GM21723 (cell line): ENCODE data around the gene FSCN2.
"Not testable (repeated sequence)": the region's sequence is repeated elsewhere in the genome, so short reads cannot be mapped to it uniquely, and the experiment has no call there.

Experiments used
- ATAC-seq: cut with Tn5 transposase; IDR thresholded peaks from one replicate; pipeline ENCODE4 v1.9.1; 2021; ENCODE audit warnings: mild to moderate bottlenecking, moderate library complexity; ENCODE audit not compliant: unreplicated experiment

FSCN2 gene

DNA sequence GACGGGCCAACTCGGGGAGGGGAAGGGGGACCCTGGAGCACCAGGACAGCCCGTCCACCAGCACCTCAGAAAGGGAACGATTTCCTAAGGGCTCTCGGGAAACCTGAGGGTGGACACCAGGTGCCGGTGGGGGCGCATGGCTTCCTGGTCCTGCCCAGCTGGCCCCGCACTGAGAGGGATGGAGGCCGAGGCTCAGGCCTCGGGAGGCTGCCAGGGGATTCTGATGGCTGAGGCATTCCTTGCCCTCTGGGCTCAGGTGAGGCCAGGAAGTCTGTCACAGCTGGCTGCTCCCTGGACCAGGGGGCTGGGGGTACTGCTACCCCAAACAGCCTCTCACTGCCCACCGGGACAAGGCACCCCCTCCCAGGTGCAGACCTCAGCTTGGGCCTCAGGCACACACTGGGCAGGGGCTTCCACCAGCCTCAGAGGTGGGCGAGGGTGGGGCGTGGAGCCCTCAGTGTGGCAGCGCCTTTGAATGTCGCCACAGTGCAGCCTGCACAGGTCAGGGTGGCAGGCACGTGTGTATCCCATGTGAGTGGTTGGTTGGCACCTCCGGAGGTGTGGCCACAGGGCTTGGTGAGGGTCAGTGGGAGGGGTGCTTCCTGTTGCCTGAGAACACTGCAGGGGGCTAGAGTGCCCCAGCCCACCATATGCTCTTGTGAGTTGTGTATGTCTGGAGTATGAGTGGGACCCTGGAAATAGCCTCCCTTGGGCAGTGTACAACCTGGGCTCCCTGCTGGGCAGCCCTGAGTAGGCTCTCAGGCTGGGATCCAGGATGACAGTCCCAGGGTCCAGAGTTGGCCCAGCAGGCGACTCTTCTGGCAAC, 3.9 kb upstream of the FSCN2 start:
- no peak for ATAC-seq

DNA sequence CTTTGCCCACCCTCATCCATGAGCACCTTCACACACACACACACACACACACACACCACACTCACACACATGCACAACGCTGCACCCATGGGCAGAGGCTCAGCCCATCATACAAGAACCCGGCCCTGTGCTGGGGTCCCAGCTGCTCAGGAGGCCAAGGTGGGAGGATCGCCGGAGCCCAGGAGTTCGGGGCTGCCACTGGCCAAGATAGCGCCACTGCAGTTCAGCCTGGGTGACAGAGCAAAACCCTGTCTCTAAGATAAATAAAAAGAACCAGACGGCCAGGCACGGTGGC, 3.4 kb upstream of the FSCN2 start:
- no peak for ATAC-seq

DNA sequence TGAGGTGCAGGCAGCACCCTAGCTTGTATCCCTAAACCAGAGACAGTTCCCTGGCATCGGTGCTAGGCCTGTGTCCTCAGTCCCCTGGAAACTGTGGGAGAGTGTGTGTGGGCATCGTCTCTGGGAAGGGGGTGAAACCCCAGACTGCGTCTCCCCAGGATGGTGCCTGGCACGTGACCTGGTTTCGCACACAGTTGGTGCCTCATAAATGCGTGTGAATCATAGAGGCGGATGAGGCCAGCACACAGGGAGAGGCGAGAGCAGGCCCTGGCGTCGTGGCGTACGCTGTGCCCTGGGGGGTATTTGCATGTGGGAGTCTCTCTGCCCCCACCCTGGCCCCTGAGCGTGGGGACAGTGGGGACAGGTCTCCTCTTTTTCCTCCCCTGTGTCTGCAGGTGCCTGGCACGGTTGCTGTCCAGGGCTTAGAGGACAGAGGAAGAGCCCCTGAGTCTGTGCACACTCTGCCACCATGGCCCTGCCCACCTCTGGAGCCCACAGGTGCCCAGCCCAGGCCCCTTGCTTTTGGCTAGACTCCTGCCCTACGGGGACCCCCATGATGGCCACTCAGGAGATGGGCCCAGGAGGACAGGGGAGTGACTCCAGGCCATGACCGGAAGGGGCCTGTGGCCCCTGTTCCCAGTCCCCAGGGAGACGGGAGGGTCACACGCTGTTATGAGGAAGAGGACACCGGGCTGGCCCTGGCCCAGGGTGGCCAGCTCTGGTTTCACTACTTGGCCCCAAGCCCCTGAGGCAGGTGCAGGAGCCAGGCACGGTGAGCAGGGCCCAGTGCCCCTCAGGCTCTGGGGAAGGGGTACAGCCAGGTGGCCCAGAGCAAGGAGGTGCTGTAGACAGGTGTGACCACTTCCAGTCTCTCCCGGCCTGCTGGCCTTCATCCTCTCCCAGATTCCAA, 1.3 kb upstream of the FSCN2 start:
- ATAC-seq, result no peak

DNA sequence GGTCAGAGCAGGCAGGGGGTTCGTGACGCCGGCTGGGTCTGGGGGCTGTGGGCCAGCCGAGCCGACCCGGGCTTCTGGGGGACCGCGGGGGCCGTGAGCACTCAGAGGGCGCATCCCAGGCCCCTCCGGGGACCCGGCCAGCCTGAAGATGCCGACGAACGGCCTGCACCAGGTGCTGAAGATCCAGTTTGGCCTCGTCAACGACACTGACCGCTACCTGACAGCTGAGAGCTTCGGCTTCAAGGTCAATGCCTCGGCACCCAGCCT, 140 bp downstream of the FSCN2 start:
- ATAC-seq, result no peak

DNA sequence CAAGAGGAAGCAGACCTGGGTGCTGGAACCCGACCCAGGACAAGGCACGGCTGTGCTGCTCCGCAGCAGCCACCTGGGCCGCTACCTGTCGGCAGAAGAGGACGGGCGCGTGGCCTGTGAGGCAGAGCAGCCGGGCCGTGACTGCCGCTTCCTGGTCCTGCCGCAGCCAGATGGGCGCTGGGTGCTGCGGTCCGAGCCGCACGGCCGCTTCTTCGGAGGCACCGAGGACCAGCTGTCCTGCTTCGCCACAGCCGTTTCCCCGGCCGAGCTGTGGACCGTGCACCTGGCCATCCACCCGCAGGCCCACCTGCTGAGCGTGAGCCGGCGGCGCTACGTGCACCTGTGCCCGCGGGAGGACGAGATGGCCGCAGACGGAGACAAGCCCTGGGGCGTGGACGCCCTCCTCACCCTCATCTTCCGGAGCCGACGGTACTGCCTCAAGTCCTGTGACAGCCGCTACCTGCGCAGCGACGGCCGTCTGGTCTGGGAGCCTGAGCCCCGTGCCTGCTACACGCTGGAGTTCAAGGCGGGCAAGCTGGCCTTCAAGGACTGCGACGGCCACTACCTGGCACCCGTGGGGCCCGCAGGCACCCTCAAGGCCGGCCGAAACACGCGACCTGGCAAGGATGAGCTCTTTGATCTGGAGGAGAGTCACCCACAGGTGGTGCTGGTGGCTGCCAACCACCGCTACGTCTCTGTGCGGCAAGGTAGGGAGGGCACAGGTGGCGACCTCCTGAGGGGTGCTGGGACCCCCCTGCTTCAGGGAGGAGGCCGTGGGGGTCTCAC, 667 bp downstream of the FSCN2 start:
- no peak for ATAC-seq

DNA sequence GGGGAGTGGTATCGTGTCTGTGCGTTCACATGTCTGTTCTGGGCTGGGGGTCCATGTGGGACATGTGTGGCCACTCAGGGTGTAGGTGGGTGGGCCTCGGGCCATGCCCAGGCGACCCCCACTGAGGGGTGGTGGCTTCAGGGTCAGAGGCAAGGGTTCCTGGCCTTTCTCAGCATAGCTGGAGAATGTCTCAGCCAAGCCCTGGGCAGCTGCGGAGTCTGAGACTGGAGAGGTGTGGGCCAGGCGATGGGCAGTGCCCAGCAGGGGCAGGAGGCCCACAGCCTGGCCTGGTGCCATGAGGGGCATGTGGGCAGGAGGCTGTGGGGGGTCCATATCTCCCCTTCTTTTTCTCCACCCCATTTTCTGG, 1.2 kb downstream of the FSCN2 start:
- ATAC-seq, result no peak

DNA sequence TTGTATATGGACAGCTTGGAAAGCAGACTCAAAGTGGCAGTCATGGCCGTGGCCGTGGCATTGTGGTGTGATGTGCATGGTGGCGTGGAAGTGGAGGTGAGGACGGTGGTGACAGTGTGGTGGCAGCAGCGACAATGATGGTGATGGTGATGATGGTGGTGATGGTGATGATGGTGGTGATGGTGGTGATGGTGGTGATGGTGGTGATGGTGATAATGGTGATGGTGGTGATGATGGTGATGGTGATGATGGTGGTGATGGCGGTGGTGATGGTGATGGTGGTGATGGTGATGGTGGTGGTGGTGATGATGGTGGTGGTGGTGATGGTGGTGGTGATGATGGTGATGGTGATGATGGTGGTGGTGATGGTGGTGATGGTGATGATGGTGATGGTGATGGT, 2.8 kb downstream of the FSCN2 start:
- not testable (repeated sequence) for ATAC-seq

DNA sequence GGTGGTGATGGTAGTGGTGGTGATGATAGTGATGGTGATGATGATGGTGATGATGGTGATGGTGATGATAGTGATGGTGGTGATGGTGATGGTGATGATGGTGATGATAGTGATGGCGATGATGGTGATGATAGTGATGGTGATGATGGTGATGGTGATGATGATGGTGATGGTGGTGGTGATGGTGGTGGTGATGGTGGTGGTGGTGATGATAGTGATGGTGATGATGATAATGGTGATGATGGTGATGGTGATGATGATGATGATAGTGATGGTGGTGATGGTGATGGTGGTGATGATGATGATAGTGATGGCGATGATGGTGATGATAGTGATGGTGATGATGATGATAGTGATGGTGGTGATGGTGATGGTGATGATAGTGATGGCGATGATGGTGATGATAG, 3.8 kb downstream of the FSCN2 start:
- ATAC-seq, result not testable (repeated sequence)

DNA sequence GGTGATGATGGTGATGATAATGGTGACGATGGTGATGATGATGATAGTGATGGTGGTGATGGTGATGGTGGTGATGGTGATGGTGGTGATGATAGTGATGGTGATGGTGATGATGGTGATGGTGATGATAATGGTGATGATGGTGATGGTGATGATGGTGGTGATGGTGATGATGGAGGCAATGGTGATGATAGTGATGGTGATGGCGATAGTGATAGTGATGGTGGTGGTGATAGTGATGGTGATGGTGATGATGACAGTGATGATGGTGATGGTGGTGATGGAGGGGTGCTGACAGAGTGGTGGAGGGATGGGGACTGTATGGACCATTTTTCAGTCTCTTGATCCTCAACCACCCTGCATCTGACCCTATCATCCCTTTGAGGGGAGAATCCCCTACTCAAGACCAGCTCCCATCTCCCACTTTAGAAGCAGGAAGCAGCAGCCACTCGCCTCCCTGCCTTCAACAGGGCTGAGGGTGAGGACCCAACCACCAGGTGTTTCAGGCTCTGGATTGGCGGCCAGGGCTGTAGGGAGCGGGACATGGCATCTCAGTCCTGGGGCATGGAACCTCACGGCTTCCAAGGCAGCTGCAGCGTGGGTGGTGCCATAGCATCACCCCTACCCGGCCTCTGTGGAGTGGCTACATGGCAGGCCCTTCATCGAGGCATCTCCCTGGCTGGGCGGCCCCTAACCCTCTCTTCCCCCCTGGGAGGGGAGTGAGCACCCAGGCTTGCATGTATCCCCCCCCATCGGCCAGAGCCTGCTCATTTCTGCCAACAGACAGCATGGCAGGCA, 4.5 kb downstream of the FSCN2 start:
- no peak for ATAC-seq

DNA sequence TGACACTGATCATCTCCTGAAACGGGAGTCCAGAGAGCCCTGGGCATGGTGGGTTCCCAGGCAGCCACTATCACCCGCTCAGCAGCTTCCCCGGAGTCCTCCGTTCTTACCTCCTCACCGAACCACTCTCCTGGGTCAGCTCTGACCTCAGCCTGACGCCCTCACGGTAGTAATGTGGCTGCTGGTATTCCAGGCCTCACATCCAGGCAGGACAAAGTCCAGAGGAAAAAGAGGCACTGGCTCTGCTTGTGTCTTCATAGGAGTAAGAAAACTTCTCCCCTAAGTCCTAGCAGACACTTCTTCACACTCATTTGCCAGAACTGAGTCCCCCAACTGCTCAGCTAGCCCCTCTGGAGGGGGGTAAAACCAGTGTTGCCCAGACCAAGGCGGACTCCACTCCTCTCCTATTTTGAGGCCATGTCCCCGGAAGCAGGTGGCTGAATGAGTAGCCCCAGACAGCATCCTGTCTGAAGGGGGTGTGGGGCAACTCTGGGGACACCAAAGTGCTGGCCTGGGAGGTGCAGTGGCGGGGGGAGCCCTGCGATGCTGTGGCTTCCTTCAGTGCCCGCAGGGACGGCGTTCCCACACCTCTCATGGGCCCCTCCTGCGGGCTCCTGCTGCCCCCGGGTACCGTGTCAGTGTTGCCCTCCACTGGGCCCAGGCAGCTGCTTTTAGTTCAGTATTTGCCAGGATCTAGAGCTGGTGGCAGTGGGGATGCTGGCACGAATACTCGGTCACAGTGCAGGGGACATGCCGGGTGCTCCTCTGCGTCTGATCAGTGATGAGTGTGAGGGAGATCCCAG, 5.4 kb downstream of the FSCN2 start:
- no peak for ATAC-seq

DNA sequence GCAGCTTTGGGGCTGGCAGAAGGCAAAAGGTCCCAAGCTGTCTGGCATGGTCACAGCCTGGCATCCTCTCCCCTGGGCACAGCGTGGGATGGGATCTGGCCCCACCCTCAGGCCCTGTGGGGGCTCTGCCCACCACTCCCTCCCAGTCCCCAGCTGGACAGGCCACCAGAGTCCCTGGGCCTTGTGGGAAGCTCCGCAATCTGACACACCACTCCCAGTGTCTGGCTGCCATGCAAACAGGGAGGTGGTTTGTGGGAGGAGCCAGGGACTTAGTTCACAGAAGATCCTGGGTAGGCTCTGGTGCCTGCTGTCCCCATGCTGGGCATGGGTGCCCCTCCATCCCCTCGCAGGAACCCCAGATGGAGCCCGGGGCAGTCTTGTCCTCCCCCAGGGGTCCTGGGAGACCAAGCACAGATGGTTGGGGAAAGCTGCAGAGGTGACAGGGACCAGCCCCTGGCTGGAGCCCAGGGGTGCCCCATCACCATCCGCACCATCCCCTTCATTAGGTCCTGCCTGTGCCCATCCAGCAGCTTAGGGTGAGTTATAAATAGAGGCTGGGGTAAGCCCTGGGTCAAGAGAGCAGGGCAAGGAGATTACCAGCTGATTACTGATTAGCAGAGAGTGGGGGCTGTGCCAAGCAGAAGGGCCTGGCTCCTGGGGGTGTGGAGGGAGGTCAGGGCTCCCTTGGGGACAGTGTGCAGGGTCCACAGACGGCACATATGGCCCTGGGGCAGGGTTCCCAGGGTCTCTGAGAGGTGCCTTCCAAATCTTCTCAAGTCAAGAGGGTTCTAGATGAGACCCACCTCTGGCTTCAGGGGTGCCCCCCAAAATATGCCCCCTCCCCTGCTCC, 6.2 kb downstream of the FSCN2 start:
- ATAC-seq, result no peak

DNA sequence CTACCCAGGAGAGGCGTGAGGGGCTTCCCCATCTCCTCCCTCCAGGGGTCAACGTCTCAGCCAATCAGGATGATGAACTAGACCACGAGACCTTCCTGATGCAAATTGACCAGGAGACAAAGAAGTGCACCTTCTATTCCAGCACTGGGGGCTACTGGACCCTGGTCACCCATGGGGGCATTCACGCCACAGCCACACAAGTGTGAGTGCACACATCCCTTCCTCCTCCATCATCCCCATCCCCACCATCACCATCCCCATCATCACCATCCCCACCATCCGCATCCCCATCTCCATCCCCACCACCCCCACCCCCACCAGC, 6.8 kb downstream of the FSCN2 start:
- ATAC-seq, result no peak

DNA sequence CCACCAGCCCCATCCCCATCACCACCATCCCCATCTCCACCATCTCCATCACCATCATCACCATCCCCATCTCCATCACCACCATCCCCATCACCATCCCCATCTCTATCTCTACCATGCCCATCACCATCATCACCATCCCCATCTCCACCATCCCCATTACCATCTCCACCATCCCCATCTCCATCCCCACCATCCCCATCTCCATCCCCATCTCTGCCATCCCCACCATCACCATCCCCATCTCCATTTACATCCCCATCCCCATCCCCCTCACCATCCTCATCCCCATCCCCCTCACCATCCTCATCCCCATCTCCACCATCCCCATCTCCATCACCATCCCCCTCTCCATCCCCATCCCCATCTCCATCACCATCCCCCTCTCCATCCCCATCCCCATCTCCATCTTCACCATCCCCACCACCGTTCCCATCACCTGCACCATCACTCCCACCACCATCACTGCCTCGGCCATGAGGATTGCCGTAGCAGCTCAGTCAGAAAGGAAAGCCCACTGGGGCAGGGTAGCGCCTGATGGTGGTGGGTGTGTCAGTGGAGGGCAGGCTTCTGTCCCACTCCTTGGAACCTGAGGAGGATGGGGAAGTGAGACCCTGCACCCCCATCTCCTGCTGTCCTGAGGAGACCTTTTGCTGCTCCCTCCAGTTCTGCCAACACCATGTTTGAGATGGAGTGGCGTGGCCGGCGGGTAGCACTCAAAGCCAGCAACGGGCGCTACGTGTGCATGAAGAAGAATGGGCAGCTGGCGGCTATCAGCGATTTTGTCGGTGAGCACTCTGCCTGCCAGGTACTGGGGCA, 7.5 kb downstream of the FSCN2 start:
- no peak for ATAC-seq

DNA sequence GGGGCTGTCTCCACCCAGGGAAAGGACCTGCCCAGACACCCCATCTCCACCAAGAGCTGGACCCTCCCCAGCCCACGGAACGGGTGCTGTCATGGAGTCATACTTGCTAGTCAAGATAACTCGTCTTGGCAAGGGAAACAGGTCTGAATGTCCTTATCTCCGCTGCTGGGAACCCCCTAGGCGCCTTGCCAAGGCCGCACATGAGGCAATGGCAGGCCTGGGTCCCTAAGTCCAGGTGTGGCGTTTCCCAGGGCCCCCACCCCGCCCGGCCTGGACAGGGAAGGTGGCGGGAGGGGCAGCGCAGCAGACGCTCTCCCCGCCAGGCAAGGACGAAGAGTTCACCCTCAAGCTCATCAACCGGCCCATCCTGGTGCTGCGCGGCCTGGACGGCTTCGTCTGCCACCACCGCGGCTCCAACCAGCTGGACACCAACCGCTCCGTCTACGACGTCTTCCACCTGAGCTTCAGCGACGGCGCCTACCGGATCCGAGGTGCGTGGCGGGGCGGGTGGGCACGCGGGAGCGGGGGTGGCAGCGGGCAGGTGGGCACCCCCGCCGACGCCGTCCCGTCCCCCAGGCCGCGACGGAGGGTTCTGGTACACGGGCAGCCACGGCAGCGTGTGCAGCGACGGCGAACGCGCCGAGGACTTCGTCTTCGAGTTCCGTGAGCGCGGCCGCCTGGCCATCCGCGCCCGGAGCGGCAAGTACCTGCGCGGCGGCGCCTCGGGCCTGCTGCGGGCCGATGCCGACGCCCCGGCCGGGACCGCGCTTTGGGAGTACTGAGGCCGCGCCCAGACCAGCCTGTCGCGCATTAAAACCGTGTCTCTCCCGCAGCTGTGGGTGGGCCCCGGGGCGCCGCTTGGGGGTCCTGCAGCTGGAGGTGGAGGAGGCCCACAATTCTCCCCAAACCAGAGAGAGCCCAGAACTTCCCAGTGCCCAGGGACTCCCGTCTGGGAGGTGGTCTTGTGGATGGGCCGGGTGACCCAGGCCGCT, 8.4 kb downstream of the FSCN2 start:
- no peak for ATAC-seq

DNA sequence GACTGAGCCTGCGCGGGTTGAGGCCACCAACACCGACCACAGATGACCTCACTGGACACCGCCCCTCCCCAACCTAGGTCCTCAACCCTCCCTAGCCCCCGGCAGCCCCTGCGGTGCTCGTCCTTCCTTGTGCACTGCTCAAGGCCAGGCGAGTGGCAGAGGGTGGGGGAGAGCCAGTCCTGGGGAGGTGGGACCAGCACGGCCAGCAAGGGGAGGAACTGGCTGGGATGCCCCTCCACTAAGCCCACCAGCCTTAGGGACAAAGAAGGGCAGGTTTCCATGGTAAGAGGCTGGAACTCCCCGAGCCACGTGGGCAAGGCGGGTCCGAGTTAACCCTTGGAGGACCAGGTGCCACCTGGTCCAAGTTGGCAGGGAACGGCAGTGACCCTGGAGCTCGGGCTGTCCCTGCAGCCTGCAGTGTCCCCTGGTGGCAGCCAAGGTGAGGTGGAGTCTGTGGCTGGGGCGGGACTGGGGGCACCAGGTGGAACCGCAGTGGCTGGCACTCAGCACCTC, 9.2 kb downstream of the FSCN2 start:
- no peak for ATAC-seq

DNA sequence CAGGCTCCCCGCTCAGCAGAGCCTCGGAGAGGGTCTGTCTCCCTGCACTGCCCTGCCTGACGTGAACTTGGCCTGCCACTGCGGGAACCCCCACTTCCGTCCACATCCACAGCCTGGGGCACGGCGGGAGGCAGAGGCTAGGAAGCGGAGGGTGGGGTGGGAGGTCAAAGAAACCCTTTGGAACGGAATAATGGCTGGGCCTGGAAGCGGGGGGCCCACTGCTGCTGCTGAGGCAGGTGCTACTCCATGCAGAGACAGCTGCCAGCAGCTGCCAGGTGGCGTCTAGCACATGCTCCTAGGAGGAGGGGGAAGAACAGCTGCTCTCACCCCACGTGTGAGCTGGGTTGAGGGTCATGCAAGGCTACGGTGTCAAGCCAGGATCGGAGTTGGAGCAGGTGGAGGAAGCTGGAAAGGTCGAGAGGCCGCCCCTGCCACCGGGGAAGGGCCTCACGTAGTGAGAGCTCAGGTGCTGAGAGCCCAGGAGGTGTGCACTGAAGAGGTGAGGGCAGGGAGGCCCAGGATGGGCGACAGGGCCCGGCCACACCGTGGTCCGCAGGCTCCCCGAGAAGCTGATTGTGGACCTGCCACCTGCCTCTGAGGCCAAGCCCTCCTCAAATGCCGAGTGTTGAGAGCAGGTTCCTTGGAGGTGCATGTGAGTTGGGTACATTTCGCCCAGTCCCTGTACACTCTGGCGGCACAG, 9.8 kb downstream of the FSCN2 start:
- no peak for ATAC-seq
